T47D (cell line): ENCODE results near the gene TNPO3.
"Not testable (repeated sequence)": the region's sequence is repeated elsewhere in the genome, so short reads cannot be mapped to it uniquely, and the experiment has no call there.

Experiments used
- DNase-seq, 2 experiments: peaks; one replicate each; pipeline versions ENCODE4 v3.0.0 to v3.0.0-alpha.2; 2011 to 2012; ENCODE audit warnings: low read depth in 1 of 2, low spot score in 1 of 2
- JUND ChIP-seq: IDR thresholded peaks from 2 replicates; pipeline ENCODE4 v1.6.1; 2012; ENCODE audit warnings: low read depth
- in situ Hi-C: cut with HindIII; loops from 2 replicates; pipeline ENCODE4 v1.10.0; 2016; ENCODE audit warnings: low sequenced_read_pairs, low pct_unique_long_range_greater_than_20kb

The TNPO3 gene

GRCh38 chr7:128914566-128915151 lies 140.3 kb downstream of the TNPO3 start:
- no peak for DNase-seq
- in situ Hi-C loops = no loop called here
- TF ChIP-seq JUND = no peak

- TF ChIP-seq JUND = no peak
- no peak for DNase-seq
- in situ Hi-C loops = no loop called here
Observed at GRCh38 chr7:128913870-128914565, 140.9 kb downstream of the TNPO3 start.

GRCh38 chr7:128912709-128913495 lies 142.0 kb downstream of the TNPO3 start:
- DNase-seq, in situ Hi-C loops: not testable (repeated sequence)

GRCh38 chr7:128912281-128912680 lies 142.6 kb downstream of the TNPO3 start:
- TF ChIP-seq JUND = no peak
- in situ Hi-C loops = no loop called here
- no peak for DNase-seq

- in situ Hi-C loops = no loop called here
- peak; percentile 44 to 55 for DNase-seq
- TF ChIP-seq JUND = no peak
Observed at GRCh38 chr7:128911423-128912031, 143.4 kb downstream of the TNPO3 start.

GRCh38 chr7:128910569-128910945 lies 144.4 kb downstream of the TNPO3 start, which contains the start of gene KCP:
Gene KCP, minus strand, starts transcription at chr7:128910709. Its CDS starts 33 bp downstream, at chr7:128910676.
- TF ChIP-seq JUND = no peak
- no peak for DNase-seq
- in situ Hi-C loops = no loop called here

GRCh38 chr7:128909625-128910568 lies 145.0 kb downstream of the TNPO3 start:
- DNase-seq = no peak
- no peak for TF ChIP-seq JUND
- in situ Hi-C loops = no loop called here

- no peak for TF ChIP-seq JUND
- DNase-seq = no peak
- in situ Hi-C loops = no loop called here
Observed at GRCh38 chr7:128908750-128909624, 145.9 kb downstream of the TNPO3 start.

GRCh38 chr7:128906766-128907559 lies 147.9 kb downstream of the TNPO3 start:
- in situ Hi-C loops = no loop called here
- DNase-seq = no peak
- TF ChIP-seq JUND = no peak

GRCh38 chr7:128906001-128906765 lies 148.7 kb downstream of the TNPO3 start:
- in situ Hi-C loops = no loop called here
- TF ChIP-seq JUND = no peak
- DNase-seq = no peak
